Fibroblast of skin of left biceps (primary cell): ENCODE measurements around the gene PPP1R26.
"Not testable (repeated sequence)": the region's sequence is repeated elsewhere in the genome, so short reads cannot be mapped to it uniquely, and the experiment has no call there.

ENCODE experiments used
- DNase-seq, 2 experiments: peaks; one replicate each; pipeline ENCODE4 v3.0.0-alpha.2; 2013; ENCODE audit warnings: low read depth in 2 of 2

The PPP1R26 gene

GRCh38 chr9:135503371-135504261 is 24.0 kb downstream of the PPP1R26 start:
- DNase-seq: no peak

GRCh38 chr9:135504262-135505243 is 25.0 kb downstream of the PPP1R26 start:
- no peak for DNase-seq

- no peak for DNase-seq
Measured at GRCh38 chr9:135505406-135506187, 26.0 kb downstream of the PPP1R26 start.

GRCh38 chr9:135506327-135507103 is 26.9 kb downstream of the PPP1R26 start:
- no peak for DNase-seq

GRCh38 chr9:135507104-135508035 is 27.8 kb downstream of the PPP1R26 start:
- DNase-seq: no peak

- no peak for DNase-seq
Measured at GRCh38 chr9:135508211-135508820, 28.7 kb downstream of the PPP1R26 start.

GRCh38 chr9:135509458-135509857 is 29.9 kb downstream of the PPP1R26 start:
- DNase-seq: no peak

- no peak for DNase-seq
Measured at GRCh38 chr9:135512241-135512603, 32.6 kb downstream of the PPP1R26 start.

GRCh38 chr9:135512904-135513303 is 33.3 kb downstream of the PPP1R26 start:
- no peak for DNase-seq

- DNase-seq: no peak
Measured at GRCh38 chr9:135513351-135513846, 33.8 kb downstream of the PPP1R26 start.

- not testable (repeated sequence) for DNase-seq
Measured at GRCh38 chr9:135513906-135514305, 34.3 kb downstream of the PPP1R26 start.

GRCh38 chr9:135514342-135515082 is 34.9 kb downstream of the PPP1R26 start:
- DNase-seq: no peak

GRCh38 chr9:135515083-135515951 is 35.7 kb downstream of the PPP1R26 start:
- DNase-seq: no peak

- DNase-seq: no peak
Measured at GRCh38 chr9:135516132-135516860, 36.7 kb downstream of the PPP1R26 start.

- DNase-seq: no peak
Measured at GRCh38 chr9:135517407-135517822, 37.8 kb downstream of the PPP1R26 start.

GRCh38 chr9:135519179-135519971 is 39.8 kb downstream of the PPP1R26 start:
- DNase-seq: no peak
